WI38 (cell line): Measurements from ENCODE around the gene LSM14A.
"Not testable (repeated sequence)": the region's sequence is repeated elsewhere in the genome, so short reads cannot be mapped to it uniquely, and the experiment has no call there.

ENCODE experiments used
- H3K4me3 ChIP-seq: 2 replicates; pipeline ENCODE4 v1.5.1; 2011; ENCODE audit warnings: low read depth, mild to moderate bottlenecking, control low read depth, low read length
- CTCF ChIP-seq: IDR thresholded peaks from 2 replicates; pipeline ENCODE4 v1.5.1; 2012; ENCODE audit warnings: low read depth, mild to moderate bottlenecking, control low read depth, low read length

LSM14A gene

GRCh38 chr19:34215666-34216038 lies 43.3 kb downstream of the LSM14A start:
- H3K4me3 ChIP-seq: no peak overlapping the region
- TF ChIP-seq CTCF: no peak

DNA sequence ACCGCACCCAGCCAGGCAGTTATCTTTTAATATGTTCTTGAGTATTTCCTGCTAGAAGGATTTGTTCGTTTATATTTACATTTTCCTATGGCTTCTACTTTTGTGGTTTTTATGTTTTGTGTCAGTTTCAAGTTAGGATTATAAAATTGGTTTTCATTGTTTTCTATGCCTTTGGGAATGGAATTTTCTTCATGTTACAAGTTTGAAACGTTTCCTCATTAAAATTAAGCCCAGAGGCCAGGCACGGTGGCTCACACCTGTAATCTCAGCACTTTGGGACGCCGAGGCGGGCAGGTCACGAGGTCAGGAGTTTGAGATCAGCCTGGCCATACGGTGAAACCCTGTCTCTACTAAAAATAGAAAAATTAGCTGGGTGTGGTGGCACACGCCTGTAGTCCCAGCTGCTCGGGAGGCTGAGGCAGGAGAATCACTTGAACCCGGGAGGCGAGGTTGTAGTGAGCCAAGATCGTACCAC lies 44.5 kb downstream of the LSM14A start:
- H3K4me3 ChIP-seq: not testable (repeated sequence)

GRCh38 chr19:34217952-34218817 lies 45.9 kb downstream of the LSM14A start:
- TF ChIP-seq CTCF: no peak
- H3K4me3 ChIP-seq: no peak overlapping the region

- H3K4me3 ChIP-seq: no peak overlapping the region
- no peak for TF ChIP-seq CTCF
Measured at GRCh38 chr19:34218818-34219164, 46.5 kb downstream of the LSM14A start.

DNA sequence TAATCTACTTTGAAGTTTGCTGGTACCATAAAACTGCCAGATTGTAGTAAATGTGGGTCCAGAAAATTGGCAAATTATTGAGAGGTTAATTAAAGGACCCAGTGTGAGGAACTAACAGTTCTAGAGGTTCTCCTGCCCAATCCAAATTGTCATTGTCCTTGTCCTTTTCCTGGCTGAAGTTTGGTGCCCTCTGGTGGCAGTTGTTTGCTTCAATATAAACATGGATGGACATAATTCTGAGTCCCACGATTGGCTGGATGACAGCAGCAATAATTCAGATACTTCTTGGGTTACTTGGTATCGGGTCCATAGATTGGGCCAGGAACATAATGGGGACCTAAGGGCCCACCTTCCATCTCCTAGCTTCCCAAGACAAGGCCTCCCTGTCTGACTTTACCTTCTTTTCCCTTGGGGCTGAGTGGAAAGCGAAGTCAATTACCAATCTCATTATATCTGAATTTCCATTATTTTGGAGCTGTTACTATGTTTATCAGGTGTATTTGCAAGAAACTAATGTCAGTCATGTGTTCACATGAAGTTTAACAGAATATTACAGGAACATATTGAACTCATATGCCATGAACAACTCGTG lies 48.3 kb downstream of the LSM14A start:
- no peak overlapping the region for H3K4me3 ChIP-seq
- TF ChIP-seq CTCF: peak; percentile 70

- no peak for TF ChIP-seq CTCF
Measured at GRCh38 chr19:34222386-34222785, 50.1 kb downstream of the LSM14A start.

DNA sequence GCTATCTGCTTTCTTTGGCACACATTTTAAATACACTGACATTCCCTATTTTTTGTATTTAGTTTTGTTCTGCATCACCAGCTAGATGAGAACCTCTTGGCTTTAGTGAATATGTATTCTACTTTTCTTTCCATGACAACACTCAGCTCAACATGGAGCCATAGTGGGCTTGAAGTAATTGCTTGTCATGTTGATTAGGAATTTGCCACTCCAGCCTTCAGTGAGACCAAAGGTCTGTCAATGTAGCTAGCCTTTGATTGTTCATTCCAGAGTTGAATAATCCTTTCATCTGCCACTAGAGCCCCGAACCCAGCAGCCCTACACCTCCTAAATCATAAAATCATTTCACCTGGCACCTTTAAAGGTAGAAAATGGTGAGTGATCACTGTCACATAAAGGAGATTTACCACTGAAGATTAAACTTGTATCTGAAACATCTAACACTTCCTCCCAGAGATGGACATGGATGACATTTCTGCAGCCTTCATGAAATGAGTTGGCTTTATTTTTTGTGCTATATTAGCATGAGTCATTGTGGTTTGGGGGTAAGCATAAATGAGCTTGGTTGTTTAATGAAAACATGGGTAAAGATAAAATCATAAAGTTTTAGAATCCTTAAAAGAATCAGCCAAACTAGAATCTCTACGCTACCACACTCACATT lies 52.8 kb downstream of the LSM14A start:
- no peak for TF ChIP-seq CTCF
- H3K4me3 ChIP-seq: no peak overlapping the region

More at GRCh38 chr19:34222386-34222785, 50.1 kb downstream of the LSM14A start:
- no peak overlapping the region for H3K4me3 ChIP-seq
